Vagina (tissue), 2 donors: Measurements from ENCODE around the gene CDK14.

ENCODE experiments used
- CTCF ChIP-seq, 3 experiments: fragments of 450-650 bp in 2 of 3; fragments of 200-600 bp in 1 of 3; sonication (generic) in 1 of 3; IDR thresholded peaks; one replicate each; pipeline ENCODE4 v1.5.1; 2017 to 2019; ENCODE audit warnings: antibody characterized with exemption in 3 of 3, mild to moderate bottlenecking in 2 of 3, moderate library complexity in 2 of 3
- POLR2A ChIP-seq, 2 donors: fragments of 450-650 bp; IDR thresholded peaks; one replicate each; pipeline ENCODE4 v1.6.1; 2017; ENCODE audit warnings: antibody characterized with exemption in 2 of 2, mild to moderate bottlenecking in 2 of 2, moderate library complexity in 2 of 2

- TF ChIP-seq POLR2A (IDR thresholded peaks at IDR 0.05) (no peak), CTCF (IDR thresholded peaks at IDR 0.05) (no peak)
Measured at GRCh38 chr7:90900628-90901356, 304.7 kb downstream of the CDK14 start.
